HFF-Myc (cell line): ENCODE results near the gene FEZ2.
"Not testable (repeated sequence)": the region's sequence is repeated elsewhere in the genome, so short reads cannot be mapped to it uniquely, and the experiment has no call there.

Experiments used
- DNase-seq: peaks from one replicate; pipeline ENCODE4 v3.0.0-alpha.2; 2011; ENCODE audit warnings: low read depth; ENCODE audit errors: extremely low read depth
- H3K4me3 ChIP-seq: replicated peaks from 2 replicates; pipeline ENCODE4 v1.5.1; 2011; ENCODE audit warnings: low read depth, mild to moderate bottlenecking, control low read depth, low read length
- CTCF ChIP-seq: IDR thresholded peaks from 2 replicates; pipeline ENCODE4 v1.5.1; 2012; ENCODE audit warnings: mild to moderate bottlenecking, low read depth, low read length, control low read depth; ENCODE audit errors: missing control alignments

The FEZ2 gene

GRCh38 chr2:36607947-36608346, 10.0 kb upstream of the FEZ2 start:
- no peak for TF ChIP-seq CTCF
- H3K4me3 ChIP-seq: no peak overlapping the region
- no peak for DNase-seq

- H3K4me3 ChIP-seq: no peak overlapping the region
- DNase-seq: no peak
- no peak for TF ChIP-seq CTCF
Observed at GRCh38 chr2:36606925-36607324, 9.0 kb upstream of the FEZ2 start.

DNA sequence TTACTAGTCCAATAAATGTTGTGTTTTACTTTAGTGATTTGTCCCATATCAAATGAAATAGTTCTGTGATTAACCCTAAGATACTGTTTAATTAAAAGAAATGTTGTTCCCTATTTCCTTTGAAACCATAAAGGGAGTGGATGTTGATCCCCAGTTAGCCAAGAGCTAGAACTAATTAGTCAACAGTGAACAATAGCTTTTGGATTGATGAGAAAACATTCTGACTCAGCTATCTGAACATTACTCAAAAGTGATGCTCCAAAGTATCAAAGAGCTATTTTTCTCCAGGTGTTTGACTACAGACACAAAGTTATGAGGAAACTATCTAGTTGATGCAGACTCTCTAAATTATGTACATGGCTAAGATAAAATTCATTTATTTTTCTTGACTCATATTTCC, 7.3 kb upstream of the FEZ2 start:
- no peak overlapping the region for H3K4me3 ChIP-seq
- no peak for DNase-seq
- TF ChIP-seq CTCF: no peak

DNA sequence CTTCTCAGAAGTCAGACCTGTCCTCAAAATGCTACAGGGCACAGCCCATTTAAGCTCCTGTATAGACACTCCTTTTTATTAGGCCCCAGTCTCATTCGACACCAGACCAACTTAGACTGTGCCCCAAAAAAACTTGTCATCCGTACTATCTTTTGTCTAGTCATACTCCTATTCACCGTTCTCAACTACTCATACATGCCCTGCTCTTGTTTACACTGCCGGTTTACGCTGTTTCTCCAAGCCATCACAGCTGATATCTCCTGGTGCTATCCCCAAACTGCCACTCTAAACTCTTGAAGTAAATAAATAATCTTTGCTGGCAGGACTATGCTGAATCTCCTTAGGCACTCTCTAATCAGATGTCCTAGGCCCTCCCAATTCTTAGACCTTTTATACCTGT, 5.7 kb upstream of the FEZ2 start:
- not testable (repeated sequence) for H3K4me3 ChIP-seq, DNase-seq

DNA sequence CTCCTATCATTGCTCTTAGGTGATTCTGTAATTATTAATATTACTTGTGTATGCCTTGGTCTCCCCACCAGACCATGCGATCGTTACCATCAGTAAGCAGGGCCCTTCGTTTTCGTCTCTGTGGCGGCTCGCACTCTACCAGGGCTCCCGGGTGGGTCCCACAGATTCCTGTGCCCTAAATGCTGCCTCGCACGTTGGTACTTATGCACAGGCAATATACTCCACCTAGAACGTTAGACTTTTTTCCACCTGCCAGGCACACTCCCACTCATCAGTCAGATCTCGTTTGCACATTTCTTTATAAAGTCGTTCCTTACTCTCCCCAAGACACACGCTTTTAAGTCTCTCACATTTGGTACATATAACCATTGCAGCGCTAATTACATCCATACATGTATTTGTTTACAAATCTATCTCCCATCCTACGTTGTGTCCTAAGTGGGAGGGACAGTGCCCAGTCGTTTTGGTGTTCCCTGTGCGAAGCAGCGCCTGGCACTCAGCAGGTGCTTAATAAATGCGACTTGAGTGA, 901 bp downstream of the FEZ2 start:
- TF ChIP-seq CTCF: no peak
- DNase-seq: no peak
- peak overlapping the region; percentile 81 for H3K4me3 ChIP-seq

DNA sequence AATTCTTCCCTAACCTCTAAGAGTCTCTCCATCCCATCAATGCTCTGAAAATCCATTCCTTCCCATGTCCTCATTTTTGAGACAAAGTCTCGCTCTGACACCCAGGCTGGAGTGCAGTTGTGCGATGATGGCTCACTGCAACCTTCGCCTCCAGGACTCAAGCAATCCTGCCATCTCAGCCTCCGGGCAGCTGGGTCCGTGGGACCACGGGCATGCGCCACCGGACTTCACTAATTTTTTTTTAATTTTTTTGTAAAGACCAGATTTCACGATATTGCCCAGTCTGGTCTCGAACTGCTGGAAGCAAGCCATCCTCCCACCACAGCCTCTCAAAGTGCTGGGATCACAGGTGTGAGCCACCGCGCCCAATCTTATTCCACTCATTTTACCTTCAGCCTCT, 1.6 kb downstream of the FEZ2 start:
- peak overlapping the region; percentile 81 for H3K4me3 ChIP-seq
- no peak for TF ChIP-seq CTCF
- DNase-seq: no peak

DNA sequence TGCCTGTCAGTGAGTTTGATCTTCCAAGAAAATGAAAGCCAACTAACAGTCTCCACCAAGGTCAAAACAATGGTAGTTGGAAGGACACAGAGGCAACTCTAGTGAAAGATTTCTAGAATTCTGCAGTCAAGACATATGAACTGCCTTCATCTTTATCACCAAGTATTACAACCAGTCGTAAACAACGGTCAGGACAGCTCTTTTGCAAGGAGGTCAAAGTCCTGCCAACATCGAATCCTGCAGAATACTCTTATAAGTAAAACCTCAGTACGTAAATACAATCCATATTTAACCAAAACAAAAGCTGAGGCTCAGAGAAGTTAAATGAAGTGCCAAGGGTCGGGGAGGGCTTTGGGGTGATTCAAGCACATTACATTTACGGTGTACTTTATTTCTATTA, 3.1 kb downstream of the FEZ2 start:
- H3K4me3 ChIP-seq: no peak overlapping the region
- DNase-seq: no peak
- TF ChIP-seq CTCF: no peak
